IPS-18c (cell line): ENCODE results near the gene MYADML2.
"Not testable (repeated sequence)": the region's sequence is repeated elsewhere in the genome, so short reads cannot be mapped to it uniquely, and the experiment has no call there.

Source experiments
- H3K4me3 ChIP-seq: 2 replicates; pipeline ENCODE4 v1.7.0; 2013; ENCODE audit warnings: low read depth, mild to moderate bottlenecking, low read length, moderate library complexity; ENCODE audit not compliant: insufficient read depth
- H3K9me3 ChIP-seq: one replicate; pipeline ENCODE4 v1.6.1; 2013; ENCODE audit warnings: mild to moderate bottlenecking, low read length, moderate library complexity; ENCODE audit not compliant: control insufficient read depth, insufficient read depth

MYADML2 gene

GRCh38 chr17:81947189-81947588 lies at the start of gene MYADML2:
MYADML2 (minus strand) TSS chr17:81947233; CDS start chr17:81941741, 5,492 bp downstream.
- Histone ChIP-seq H3K4me3 (no peak within 1 kb of the TSS), H3K9me3 (no peaks in the 10 kb centered on the region)

DNA sequence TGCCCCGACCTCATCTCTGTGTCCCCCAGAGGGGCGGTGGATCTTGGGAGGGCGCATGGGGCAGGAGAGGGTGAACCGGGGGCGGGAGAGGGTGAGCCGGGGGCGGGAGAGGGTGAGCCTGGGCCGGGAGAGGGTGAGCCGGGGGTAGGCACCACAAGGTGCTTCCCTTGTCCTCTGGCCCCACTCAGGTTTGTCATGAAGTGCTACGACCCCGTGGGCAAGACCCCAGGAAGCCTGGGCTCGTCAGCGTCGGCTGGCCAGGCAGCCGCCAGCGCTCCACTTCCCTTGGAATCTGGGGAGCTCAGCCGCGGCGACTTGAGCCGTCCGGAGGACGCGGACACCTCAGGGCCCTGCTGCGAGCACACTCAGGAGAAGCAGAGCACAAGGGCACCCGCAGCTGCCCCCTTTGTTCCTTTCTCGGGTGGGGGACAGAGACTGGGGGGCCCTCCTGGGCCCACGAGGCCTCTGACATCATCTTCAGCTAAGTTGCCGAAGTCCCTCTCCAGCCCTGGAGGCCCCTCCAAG lies 49.3 kb upstream of the MYADML2 start:
- Histone ChIP-seq H3K9me3 (no peaks in the 10 kb centered on the region), H3K4me3 (no peak overlapping the region)

DNA sequence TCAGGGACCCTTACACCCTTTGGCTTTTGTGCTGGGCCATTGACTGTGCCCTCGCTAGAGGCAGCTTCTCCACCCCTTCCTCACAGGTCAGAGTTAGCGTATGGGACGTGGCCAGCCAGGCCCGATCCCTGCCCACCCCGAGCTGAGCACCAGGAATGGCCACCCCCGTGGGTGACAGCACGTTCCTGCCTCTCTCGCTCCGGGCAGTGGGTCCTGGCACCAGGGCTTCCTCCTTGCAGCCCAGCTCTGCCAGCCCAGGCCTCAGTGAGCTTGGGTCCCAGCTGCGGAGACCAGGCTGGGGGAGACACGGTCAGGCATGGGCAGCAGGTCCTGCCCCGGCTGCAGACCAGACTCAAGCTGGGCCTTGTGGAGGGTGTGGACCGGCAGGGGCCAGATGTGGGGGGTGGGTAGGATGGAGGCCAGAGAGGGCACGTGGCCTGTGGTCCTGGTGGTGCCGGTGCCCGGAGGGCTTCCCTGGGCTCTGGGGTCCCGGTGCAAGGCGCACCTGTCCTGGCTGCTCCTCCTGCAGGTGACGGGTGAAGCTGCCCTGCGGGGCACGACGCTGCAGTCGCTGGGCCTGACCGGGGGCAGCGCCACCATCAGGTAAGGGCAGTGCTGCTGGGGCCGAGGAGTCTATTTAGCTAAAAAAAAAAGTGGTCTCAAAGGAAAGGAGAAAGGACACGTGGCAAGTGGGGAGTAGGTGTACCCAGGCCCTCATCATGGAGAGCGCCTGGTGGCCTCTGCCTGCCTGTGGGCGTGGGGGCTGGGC lies 48.6 kb upstream of the MYADML2 start:
- no peaks in the 10 kb centered on the region for H3K9me3 ChIP-seq
- no peak overlapping the region for H3K4me3 ChIP-seq

GRCh38 chr17:81994593-81995462 lies 47.8 kb upstream of the MYADML2 start:
- no peak overlapping the region for H3K4me3 ChIP-seq
- H3K9me3 ChIP-seq = no peaks in the 10 kb centered on the region

GRCh38 chr17:81993729-81994592 lies 46.9 kb upstream of the MYADML2 start:
- H3K4me3 ChIP-seq = no peak overlapping the region
- H3K9me3 ChIP-seq = no peaks in the 10 kb centered on the region

DNA sequence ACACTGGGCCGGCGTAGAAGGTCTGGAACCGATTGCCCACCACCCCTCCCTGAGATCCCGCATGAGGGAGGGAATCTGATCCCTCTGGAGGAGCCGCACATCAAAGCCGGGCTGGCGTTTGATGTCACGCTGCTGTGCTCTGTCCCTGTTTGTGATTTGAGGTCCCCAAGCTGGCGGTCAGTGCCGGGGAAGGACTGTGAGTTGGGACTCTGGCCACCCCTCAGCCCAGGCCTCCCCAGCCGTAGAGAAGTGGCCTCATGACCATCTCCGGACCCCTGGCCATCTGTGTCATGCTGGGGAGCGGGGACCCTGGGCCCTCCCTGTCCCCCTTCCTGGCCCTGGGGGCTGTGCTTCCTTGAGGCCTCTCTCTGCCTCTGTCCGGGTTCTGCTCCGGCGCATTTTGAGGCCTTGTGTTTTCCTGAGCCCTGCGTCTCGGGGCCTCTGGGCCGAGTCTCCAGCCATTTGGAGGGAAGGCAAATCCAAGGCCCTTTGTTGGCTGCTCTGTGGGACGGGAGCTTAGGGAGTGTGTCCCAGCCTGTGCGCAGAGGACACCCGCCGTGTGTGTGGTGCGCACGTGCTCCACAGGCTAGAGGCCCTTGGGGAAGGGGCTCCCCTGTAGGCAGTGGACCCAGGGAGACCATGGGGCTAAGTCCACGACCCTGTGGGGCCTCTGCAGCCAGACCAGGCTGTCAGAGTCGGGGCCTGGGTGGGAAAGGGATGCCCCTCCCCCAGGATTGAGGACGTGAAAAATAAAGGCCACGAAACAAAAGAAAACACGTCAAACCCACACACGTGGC lies 45.5 kb upstream of the MYADML2 start:
- no peak overlapping the region for H3K4me3 ChIP-seq
- no peaks in the 10 kb centered on the region for H3K9me3 ChIP-seq

DNA sequence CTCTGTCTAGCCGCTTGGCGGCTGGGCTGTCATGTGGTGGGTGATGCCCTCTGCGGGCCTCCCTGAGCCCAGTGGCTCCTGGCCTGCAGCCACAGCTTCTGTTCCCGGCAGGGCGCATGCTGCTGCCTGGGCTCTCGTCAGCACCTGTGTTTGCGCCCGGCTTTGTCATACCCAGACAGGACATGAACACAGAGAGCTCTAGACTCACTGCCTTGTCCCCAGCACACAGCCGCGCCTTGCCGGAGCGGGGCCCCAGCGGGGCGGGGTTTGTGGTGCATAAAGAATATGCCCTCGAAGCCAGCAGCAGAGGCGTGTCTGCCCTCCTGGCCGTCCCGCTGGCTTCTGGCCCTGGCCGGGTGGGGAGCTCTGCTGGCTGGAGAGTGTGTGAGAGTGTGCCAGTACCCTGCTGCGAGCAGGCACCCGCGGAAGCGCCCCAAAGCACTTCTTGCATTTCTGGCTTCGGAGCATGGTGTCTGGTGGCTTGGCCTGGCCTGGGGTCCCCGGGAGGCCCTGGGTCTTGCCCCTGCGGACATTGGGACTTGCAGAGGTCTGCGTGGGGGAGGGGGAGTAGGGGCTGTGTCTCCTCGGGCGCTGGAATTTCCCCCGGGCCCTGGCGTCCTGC lies 44.8 kb upstream of the MYADML2 start:
- no peak overlapping the region for H3K4me3 ChIP-seq
- H3K9me3 ChIP-seq = no peaks in the 10 kb centered on the region

- Histone ChIP-seq H3K9me3 (no peaks in the 10 kb centered on the region), H3K4me3 (no peak overlapping the region)
Measured at GRCh38 chr17:81990836-81991683, 44.0 kb upstream of the MYADML2 start.

GRCh38 chr17:81987161-81987770 lies 40.2 kb upstream of the MYADML2 start:
- H3K4me3 ChIP-seq = no peak overlapping the region
- no peaks in the 10 kb centered on the region for H3K9me3 ChIP-seq

DNA sequence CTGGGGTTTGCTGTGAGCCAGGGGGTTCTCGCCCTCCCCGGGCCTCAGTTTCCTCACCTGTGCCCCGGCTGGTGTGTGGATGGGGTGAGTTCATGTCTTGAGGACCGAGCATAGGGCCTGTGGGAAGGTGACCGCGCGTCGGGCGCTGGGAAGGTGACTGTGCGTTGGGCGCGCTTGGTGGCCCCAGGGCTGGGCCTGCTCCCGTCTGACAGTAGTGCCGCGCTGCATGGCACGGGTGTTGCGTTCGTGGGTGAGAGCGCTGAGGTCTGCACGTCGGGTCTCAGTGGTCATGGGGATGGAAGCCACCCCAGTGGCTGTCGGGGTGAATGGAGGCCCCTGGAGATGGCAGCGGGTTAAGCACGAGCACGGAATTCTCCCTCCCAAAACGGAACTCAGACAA lies 39.6 kb upstream of the MYADML2 start:
- H3K9me3 ChIP-seq = no peaks in the 10 kb centered on the region
- H3K4me3 ChIP-seq = no peak overlapping the region

DNA sequence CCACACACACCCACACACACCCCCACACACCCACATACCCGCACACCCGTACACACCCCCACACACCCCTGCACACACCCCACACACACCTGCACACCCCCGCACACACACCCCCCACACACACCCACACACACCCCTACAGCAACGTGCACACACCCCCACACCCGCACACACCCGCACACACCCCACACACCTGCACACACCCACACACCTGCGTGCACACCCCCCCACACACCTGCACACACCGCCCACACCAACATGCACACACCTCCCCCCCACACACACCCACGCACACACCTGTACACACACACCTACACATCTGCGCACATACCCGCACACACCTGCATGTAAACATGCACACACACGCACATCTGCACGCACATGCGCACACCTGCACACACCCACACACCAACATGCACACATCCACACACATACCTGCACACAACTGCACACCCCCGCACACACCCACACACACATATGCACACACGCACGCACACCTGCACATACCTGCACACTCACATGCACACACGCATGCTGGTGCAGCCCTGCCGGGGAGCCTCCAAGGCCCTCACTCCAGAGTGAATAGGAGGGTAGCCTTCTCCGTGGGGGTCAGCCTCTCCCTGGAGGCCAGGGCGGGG lies 37.9 kb upstream of the MYADML2 start:
- Histone ChIP-seq H3K9me3 (no peaks in the 10 kb centered on the region), H3K4me3 (no peak overlapping the region)

- no peaks in the 10 kb centered on the region for H3K9me3 ChIP-seq
Measured at GRCh38 chr17:81983639-81984373, 36.8 kb upstream of the MYADML2 start.

GRCh38 chr17:81983011-81983638 lies 36.1 kb upstream of the MYADML2 start:
- H3K9me3 ChIP-seq = no peaks in the 10 kb centered on the region
- H3K4me3 ChIP-seq = no peak overlapping the region

More at GRCh38 chr17:81983639-81984373, 36.8 kb upstream of the MYADML2 start:
- H3K4me3 ChIP-seq = no peak overlapping the region

- H3K9me3 ChIP-seq, H3K4me3 ChIP-seq: not testable (repeated sequence)
Measured at GRCh38 chr17:81981511-81981910, 34.5 kb upstream of the MYADML2 start.
